GM18505 (cell line): ENCODE data around the gene NR2C2.
A peak's percentile ranks its signal among the peaks of the same experiment; 100 is the strongest.

Source experiments
- ATAC-seq: cut with Tn5 transposase; IDR thresholded peaks from one replicate; pipeline ENCODE4 v1.9.1; 2021; ENCODE audit not compliant: unreplicated experiment
- POLR2A ChIP-seq: IDR thresholded peaks from 4 replicates; pipeline ENCODE4 v1.6.1; 2011; ENCODE audit warnings: borderline replicate concordance; ENCODE audit not compliant: insufficient read depth, insufficient read length; ENCODE audit errors: extremely low read depth

NR2C2 gene

GRCh38 chr3:15043408-15044171 is 96.2 kb downstream of the NR2C2 start:
- no peak for ATAC-seq
- no peak for TF ChIP-seq POLR2A

GRCh38 chr3:15044326-15044725 is 96.9 kb downstream of the NR2C2 start:
- TF ChIP-seq POLR2A, result no peak
- ATAC-seq, result no peak

- no peak for TF ChIP-seq POLR2A
- no peak for ATAC-seq
Observed at GRCh38 chr3:15045667-15046066, 98.3 kb downstream of the NR2C2 start.

GRCh38 chr3:15049584-15049983 is 102.2 kb downstream of the NR2C2 start:
- TF ChIP-seq POLR2A, result no peak
- no peak for ATAC-seq

GRCh38 chr3:15050405-15051092 is 103.2 kb downstream of the NR2C2 start:
- peak; percentile 78 for ATAC-seq
- TF ChIP-seq POLR2A, result no peak

- TF ChIP-seq POLR2A, result no peak
- ATAC-seq, result peak; percentile 45
Observed at GRCh38 chr3:15051531-15051930, 104.1 kb downstream of the NR2C2 start.

GRCh38 chr3:15052335-15053242 is 105.2 kb downstream of the NR2C2 start:
- TF ChIP-seq POLR2A, result no peak
- ATAC-seq, result no peak

GRCh38 chr3:15053541-15053940 is 106.2 kb downstream of the NR2C2 start:
- ATAC-seq, result no peak
- TF ChIP-seq POLR2A, result no peak

DNA sequence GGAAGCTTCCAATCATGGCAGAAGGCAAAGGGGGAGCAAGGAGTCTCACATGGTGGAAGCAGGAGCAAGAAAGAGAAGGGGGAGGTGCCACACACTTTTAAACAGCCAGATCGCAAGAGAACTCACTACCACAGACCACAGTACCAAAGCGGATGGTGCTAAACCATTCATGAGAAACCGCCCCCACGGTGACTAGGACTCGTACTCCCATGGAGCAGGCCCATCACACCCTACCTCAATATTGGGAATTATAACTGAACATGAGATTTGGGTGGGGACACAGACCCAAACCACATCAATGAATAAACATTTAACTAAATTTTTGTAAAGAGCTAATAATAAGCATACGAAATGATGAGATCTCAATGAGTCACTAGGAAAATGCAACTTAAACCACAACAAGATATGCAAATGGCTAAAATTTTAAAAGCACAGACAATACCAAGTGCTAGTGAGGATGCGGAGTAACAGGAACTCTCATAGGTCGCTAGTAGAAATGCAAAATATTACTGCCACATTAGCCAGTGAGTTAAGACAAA is 107.7 kb downstream of the NR2C2 start:
- ATAC-seq, result peak; percentile 45
- TF ChIP-seq POLR2A, result no peak

GRCh38 chr3:15056676-15057404 is 109.5 kb downstream of the NR2C2 start:
- no peak for ATAC-seq
- no peak for TF ChIP-seq POLR2A

DNA sequence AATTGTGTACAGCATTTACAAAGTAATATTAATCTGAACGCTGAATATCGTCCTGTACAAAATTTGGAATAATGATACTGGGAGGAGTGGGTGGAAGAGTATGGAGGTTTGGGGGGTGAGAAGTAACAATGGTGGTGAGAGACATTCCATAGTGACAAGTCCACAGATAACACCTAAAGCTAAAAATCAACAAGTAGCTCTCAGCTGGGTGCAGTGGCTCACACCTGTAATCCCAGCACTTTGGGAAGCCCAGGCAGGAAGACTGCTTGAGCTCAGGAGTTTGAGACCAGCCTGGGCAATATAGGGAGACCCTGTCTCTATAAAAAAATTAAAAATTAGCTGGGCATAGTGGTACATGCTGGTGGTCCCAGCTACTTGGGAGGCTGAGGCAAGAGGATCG is 112.6 kb downstream of the NR2C2 start:
- TF ChIP-seq POLR2A, result no peak
- no peak for ATAC-seq

DNA sequence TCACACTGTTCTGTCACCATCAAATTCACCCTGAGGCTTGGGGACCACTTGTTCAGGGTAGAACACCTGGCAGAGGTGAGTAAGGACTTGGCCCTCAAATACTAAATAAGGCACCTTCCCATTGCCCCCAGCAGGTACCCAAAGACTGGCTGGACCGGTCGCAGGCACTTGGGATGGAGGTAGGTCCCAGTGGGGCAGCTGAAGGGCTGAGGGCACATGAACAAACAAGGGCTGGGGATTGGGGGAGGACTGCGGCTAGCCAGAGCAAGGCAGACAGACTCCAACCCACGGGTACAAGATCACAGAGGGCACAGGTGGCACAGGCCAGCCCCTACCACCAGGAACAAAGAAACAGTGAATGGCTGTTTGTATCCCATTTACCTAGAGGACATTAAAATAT is 115.9 kb downstream of the NR2C2 start:
- ATAC-seq, result no peak
- no peak for TF ChIP-seq POLR2A
